Neural cell (in vitro differentiated cells): Measurements from ENCODE around the gene RNF19B.

Source experiments
- CTCF ChIP-seq: fragments of 450-650 bp; IDR thresholded peaks from 2 replicates; pipeline ENCODE4 v1.5.1; 2014; ENCODE audit warnings: antibody characterized with exemption, mild to moderate bottlenecking, moderate library complexity; ENCODE audit not compliant: poor library complexity, severe bottlenecking
- EP300 ChIP-seq: fragments of 450-650 bp; conservative IDR thresholded peaks from 2 replicates; pipeline ENCODE4 v1.6.1; 2014; ENCODE audit warnings: antibody characterized with exemption, mild to moderate bottlenecking, moderate library complexity; ENCODE audit not compliant: poor library complexity, severe bottlenecking
- EZH2 ChIP-seq: fragments of 200-600, 300-800 bp; shearing (Covaris generic), sonication (generic); IDR thresholded peaks from 2 replicates; pipeline ENCODE4 v1.6.1; 2014; ENCODE audit warnings: antibody characterized with exemption, low read length, borderline replicate concordance, mild to moderate bottlenecking; ENCODE audit not compliant: insufficient read depth, poor library complexity, severe bottlenecking
- POLR2AphosphoS5 ChIP-seq: IDR thresholded peaks from 2 replicates; pipeline ENCODE4 v1.6.1; 2012
- RAD21 ChIP-seq: fragments of 450-650 bp; conservative IDR thresholded peaks from 2 replicates; pipeline ENCODE4 v1.6.1; 2014; ENCODE audit warnings: antibody characterized with exemption, mild to moderate bottlenecking, moderate library complexity
- REST ChIP-seq: IDR thresholded peaks from 2 replicates; pipeline ENCODE4 v1.6.1; 2012; ENCODE audit warnings: borderline replicate concordance

GRCh38 chr1:33003657-33004056, 39.0 kb upstream of the RNF19B start:
- TF ChIP-seq POLR2AphosphoS5 (no peak), RAD21 (no peak), CTCF (no peak), EZH2 (no peak), EP300 (no peak), REST (no peak)
